HFF-Myc (cell line): ENCODE results near the gene NACC1.

ENCODE experiments used
- DNase-seq: peaks from one replicate; pipeline ENCODE4 v3.0.0-alpha.2; 2011; ENCODE audit warnings: low read depth; ENCODE audit errors: extremely low read depth
- H3K4me3 ChIP-seq: replicated peaks from 2 replicates; pipeline ENCODE4 v1.5.1; 2011; ENCODE audit warnings: low read depth, mild to moderate bottlenecking, control low read depth, low read length
- TF ChIP-seq, protein P1 (sequence below): IDR thresholded peaks from 2 replicates; pipeline ENCODE4 v1.5.1; 2012; ENCODE audit warnings: mild to moderate bottlenecking, low read depth, low read length, control low read depth; ENCODE audit errors: missing control alignments

The NACC1 gene

DNA sequence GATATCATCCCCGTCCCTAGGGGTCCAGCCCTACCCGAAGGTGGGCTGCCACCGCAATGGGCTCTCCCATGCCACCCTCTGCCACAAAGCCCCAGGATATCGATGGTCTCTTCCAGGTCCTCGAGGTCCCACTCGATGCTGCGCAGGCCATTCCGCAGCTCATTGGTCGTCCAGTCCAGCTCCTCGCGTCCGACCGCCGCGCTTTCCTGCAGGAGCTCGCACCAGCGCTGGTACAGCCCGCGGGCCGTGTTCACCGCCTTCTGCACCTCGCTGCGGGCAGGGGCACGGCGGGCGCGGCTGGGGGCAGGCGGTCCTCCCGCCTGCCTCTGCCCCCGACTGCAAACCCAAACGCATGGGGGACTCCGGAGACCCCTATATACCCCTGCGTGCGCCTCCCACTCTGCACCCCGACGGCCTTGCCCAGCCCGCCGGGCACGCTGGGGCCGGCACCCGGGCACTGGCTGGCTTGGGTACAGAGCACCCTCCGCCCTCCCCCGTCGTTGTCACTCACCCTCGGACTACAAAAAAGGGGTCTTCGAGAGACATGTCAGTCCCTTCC, 31.6 kb downstream of the NACC1 start:
- TF ChIP-seq, protein P1, sequence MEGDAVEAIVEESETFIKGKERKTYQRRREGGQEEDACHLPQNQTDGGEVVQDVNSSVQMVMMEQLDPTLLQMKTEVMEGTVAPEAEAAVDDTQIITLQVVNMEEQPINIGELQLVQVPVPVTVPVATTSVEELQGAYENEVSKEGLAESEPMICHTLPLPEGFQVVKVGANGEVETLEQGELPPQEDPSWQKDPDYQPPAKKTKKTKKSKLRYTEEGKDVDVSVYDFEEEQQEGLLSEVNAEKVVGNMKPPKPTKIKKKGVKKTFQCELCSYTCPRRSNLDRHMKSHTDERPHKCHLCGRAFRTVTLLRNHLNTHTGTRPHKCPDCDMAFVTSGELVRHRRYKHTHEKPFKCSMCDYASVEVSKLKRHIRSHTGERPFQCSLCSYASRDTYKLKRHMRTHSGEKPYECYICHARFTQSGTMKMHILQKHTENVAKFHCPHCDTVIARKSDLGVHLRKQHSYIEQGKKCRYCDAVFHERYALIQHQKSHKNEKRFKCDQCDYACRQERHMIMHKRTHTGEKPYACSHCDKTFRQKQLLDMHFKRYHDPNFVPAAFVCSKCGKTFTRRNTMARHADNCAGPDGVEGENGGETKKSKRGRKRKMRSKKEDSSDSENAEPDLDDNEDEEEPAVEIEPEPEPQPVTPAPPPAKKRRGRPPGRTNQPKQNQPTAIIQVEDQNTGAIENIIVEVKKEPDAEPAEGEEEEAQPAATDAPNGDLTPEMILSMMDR, result no peak
- no peak for DNase-seq
- H3K4me3 ChIP-seq, result peak overlapping the region; percentile 69

DNA sequence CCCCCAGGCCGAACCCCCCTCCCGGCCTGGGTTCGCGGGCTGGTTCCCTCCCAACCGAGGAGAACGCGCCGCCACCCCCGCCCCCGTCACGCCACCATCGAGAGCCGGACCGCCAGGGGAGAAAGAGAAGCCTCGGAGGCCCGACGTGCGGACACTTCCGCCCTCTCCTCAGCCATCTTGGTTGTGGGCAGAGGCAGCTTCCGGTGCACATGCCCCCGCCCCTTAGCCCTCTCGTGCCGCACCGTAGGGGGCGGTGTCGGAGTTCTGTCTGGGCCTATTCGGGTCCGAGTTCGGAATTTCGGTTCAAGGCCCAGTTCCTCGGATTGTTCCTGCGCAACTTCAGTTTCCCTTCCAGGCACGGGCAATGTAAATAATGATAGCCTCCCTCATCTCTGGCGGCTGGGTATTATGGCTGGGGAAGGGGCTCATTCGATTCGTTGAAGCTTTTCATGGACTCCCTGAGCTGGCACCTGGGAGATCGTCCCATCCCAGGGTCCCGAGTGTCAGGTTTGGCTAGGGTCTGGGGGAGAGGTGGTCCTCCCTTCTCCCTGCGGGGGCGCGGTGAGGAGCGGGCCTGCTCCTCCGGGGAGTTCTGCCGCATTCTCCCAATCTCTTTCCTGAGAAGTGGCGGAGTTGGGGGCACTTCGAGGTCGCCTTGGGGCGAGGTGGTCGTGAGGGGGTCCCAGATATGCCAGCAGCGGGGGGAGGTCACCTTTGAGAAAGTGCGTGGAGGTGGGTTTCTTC, 32.3 kb downstream of the NACC1 start, which contains the start of the genes IER2 and STX10:
TSS of gene IER2 (plus strand) at position 225 of the 744 bp plus-strand sequence. CDS start 2,776 bp downstream, outside the sequence.
TSS of gene STX10 (minus strand) at position 189 of the 744 bp plus-strand sequence. CDS start 202 bp downstream, outside the sequence.
- no peak for DNase-seq
- peak within 1 kb of the TSS; percentile 69 for H3K4me3 ChIP-seq
- TF ChIP-seq, protein P1, result peak; percentile 58

DNA sequence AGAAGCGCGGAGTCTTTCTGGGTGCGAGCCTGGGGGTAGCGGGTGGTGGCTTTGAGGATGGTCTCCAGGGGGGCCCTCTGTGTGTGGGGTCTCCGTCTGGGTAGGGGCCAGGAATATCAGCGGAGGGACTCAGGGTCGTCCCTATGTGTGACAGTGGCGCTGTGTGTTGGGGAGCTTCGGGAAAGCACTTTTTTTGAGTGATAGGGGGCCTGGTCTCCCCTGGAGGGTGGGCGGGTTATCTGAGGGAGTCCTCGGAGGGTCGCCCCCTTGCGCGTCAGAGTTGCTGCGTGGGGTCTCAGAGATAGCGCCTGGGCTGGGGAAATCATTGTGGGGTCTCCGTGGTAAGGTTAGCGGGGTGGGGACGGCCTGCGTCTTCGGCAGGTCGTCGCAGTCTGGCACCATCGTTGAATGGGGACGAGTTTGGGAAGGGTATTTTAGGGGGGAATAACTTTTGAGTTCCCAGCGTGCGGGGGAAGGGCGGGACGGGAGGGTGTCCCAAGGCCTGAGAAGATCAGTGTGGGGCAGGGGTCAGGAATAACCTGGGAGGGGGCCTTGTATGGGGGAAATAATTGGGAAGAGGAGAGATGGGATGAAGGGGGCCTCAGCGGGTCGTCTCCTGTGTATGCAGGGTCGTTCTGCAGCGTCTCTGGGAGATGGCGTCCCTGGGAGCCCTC, 33.0 kb downstream of the NACC1 start:
- TF ChIP-seq, protein P1, result no peak
- DNase-seq, result no peak
- peak overlapping the region; percentile 69 for H3K4me3 ChIP-seq

DNA sequence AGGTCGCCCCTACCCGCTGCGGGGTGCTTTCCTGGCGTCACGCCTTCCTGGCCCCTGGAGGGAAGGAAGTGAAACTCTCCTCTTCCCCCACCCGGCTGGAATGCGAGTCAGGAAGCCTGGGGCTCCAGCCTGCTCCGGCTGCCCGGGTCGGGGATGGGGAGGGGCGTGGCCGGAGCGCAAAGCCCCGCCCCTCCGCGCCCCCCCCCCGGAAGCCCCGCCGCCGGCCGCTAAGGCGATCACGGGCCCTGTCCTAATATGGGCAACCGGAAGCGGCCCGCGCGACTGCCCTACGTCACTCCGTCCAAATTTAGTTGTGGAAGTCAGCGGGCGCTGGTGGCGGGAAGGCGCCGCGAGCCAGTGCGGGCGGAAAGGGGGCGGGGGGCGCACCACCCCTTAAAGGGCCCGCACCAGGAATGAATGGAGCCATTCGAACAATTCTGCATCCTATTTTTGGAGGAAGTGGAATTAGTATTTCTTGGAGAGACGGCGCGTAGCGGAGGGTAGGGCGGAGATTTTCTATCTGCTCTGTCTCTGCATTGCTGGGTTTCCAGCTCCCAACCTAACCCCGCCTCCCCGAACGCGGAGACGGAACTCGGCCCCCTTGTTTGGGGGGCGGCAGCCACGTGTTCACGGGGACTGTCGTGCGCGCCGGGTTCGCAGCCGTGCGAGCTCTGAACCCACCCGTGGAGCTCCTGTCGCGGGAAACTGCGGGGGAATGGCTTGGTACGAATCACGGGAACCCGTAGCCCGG, 33.7 kb downstream of the NACC1 start:
- TF ChIP-seq, protein P1, result no peak
- peak overlapping the region; percentile 98 for H3K4me3 ChIP-seq
- DNase-seq, result no peak

DNA sequence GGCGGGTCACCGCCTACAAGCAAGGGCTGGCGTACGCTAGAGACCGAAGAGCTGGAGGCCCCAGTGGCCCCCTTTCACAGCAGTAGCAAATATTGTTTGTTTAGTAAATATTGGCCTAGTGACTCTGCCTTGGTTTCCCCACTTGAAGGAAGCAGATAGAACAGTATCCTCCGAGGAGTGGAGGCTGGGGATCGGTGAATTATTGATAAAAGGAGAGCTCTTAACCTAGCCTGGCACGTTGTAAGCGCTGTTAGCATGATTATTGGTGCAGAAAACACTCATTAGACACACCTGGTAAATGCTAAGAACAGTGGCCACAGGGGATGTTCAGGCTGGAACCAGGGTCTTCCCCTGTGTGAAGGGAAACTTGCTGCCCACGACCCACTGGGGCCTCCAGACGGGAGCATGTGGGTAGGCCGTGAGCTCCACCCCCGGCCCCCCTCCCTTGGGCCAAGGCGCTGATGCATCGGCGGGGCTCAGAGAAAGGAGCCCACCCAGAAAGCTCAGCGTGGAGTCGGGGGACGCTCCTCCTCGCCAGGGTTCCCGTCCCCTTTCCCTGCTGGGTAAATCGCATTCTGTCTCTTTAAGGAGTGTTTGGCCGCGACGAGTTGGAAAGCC, 34.4 kb downstream of the NACC1 start:
- TF ChIP-seq, protein P1, result no peak
- H3K4me3 ChIP-seq, result peak overlapping the region; percentile 98
- DNase-seq, result no peak
